Hippocampal formation (tissue), 2 donors: ENCODE measurements around the gene PSMC5.

ENCODE experiments used
- DNase-seq, 2 donors: peaks; one replicate each; lab custom pipeline; 2025; lab: John Stamatoyannopoulos, UW

PSMC5 gene

DNA sequence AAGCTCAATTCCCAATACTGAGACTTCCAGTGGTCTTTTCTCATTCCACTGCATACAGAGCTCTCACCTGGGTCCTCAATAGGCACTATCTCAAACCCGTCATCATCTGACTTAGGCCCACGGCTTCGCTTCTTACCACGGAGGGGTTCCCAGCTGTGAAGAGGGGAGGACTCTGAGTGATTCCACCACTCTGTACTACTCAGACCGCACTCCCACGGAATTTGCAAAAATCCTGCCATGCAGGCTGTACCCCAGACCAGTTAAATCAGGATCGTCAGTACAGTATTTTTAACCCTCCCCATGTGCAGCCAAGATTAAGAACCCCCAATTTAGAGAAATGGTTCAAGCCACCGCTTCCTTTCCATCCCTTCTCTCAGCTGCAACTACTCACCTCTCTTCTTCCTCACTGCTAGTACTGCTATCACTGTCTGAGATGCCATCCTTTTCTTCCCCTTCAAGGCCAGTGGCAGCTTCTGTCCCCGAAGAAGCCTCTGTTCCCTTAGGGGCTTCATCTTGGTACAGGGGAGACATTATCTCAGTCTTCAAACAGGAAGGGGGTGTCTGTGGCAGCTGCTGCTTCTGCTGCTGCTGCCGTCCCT lies 6.2 kb upstream of the PSMC5 start:
- DNase-seq: no peak

DNA sequence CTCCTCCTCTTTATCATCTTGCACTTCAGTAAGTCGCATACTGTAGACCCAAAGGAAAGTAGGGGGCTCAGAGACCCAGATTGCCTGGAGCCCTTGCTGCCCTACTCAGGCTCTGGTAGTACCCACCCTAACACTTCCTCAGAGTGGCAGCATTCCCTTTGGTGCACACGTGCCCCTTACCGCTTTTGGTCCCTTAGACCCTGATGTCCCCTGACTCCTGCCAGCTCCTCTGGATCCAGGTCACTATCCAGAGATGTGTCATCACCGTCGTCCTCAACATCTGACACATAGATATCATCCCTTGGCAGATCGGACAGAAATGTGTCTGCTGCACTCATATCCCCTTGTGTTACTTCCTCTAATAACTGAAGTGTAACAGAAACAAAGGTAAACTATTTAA lies 5.4 kb upstream of the PSMC5 start:
- DNase-seq: no peak

DNA sequence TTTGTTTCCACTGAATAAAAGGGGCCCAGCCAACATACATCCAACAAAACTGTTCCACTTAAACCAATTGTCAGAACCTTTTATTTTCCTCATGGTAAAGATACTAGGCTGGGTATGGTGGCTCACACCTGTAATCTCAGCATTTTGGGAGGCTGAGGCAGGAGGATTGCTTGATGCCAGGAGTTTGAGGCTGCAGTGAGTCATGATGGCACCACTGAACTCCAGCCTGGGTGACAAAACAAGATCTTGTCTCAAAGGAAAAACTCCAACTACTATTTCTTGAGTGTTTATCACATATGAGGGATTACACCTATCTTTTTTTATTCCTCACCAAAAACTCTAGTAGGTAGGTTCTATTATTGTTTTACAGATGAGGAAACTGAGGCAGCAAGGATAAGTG lies 4.7 kb upstream of the PSMC5 start:
- DNase-seq: no peak

DNA sequence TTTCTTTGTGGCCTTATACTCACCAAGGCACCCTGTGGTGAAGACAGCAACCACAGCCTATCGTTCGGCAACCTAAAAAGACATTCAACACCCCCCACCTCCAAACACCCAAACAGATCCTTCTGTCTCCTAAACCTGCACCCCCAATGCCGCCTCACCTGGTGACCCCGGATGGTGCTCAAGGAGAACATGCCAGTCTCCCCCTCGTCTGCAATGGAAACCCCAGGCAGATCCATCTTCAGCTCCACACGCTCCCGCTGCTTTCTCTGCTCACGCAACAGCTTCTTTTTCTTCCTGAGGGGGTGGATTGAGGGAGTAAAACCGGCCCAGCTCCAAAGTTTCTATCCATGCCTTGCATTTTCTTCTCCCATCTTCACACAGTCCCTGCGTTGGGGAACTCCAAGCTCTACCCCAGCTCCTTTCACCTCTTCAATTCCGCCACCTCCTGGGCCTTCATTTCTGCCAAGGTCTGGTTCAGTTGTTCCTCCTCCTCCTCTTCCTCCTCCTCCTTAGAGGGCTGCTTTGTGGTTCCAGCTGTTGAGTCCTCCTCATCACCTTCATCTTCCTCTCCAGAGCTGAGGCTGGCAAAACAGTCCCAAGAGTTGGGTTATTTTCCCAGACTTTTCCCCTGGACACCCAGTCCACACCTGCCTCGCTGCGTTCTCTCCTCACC lies 3.4 kb upstream of the PSMC5 start:
- DNase-seq: no peak

DNA sequence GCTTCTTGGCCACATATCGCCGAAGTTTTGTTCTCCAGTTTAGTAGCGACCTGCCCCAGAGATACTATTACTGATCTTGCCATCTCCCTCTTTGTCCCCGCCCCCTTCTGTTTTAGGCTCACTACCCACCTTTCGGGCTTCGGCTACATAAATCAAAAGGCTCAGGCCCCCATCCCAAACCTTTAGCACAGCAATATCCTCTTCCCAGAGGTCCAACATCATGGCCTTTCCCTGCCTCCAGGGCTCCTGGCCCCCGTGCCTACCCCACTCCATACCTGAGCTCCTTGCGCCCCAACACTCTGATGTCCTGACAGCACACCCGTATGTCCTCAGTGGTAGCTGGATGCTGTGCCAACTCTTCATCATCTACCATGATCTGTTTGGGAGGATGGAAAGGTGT lies 2.9 kb upstream of the PSMC5 start:
- DNase-seq: no peak

DNA sequence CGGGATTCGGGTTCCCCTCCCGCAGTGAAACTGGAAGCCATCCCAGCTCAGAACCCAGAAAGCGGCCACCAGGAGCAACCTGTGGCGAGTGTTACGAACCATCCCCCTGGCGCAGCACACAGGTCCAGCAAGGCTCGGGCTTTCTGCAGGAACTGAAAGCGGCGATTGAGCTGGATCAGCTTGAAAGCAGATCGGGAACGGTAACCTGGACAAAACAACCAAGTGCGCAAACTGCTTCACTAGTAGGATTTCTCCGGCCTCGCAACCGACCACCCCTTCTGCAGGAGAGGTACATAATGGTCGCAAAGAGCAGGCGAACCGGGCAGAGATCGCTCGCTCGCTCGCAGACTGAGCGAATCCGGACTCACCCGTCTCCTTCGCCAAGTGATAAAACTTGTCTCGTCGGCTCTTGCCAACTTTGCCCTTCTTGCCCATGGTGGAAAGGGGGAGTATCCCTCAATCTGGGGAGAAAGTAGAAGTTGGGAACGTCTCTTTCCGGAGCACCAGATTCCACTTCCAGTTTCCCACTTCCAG lies 696 bp upstream of the PSMC5 start:
- no peak for DNase-seq

DNA sequence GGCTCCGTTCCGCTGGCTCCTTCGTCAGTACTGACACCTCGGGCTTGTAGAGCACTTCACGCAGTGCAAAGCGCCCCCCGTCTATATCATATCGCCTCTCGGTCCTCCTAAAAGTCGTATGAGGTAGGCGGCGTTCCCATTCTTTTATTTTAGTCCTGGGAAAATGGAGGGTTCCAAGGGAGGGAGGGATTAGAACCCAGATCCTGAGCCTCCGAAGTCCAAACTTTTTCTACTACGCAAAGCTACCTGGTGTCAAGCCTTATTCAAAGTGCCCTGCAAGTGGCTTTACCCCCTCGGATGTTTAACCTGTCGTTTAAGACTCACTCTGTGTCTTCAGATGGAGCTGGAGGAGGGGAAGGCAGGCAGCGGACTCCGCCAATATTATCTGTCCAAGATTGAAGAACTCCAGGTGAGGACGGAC lies 580 bp downstream of the PSMC5 start:
- DNase-seq: no peak

DNA sequence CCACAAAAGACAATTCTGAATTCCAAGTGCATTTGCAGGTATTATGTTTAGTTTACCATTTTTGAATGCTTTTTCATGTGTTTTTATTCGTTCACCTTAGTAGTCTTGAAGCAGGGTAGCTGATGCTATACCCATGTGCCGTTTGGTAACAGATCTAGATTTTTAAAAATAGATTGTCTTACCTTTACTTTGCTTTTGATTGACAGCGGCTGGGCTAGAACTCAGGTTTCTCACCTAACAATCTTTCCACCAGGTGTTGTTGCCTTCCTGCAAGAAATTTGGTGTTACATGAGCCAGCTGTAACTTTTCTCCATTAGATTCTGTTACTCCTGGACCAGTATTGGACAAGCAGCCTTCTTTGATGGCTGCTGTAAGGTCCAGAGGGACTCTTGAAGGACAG lies 1.7 kb downstream of the PSMC5 start:
- no peak for DNase-seq

DNA sequence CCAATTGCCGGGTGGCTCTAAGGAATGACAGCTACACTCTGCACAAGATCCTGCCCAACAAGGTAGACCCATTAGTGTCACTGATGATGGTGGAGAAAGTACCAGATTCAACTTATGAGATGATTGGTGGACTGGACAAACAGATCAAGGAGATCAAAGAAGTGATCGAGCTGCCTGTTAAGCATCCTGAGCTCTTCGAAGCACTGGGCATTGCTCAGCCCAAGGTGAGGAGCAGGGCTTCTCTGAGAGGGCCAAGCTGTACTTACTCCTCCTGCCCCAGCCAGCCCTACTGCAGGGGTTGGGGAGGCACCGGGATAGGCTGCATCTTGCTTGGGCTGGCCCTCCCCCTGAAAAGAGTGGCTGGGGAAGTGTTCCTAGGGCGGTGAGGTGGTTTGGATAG lies 3.0 kb downstream of the PSMC5 start:
- no peak for DNase-seq

DNA sequence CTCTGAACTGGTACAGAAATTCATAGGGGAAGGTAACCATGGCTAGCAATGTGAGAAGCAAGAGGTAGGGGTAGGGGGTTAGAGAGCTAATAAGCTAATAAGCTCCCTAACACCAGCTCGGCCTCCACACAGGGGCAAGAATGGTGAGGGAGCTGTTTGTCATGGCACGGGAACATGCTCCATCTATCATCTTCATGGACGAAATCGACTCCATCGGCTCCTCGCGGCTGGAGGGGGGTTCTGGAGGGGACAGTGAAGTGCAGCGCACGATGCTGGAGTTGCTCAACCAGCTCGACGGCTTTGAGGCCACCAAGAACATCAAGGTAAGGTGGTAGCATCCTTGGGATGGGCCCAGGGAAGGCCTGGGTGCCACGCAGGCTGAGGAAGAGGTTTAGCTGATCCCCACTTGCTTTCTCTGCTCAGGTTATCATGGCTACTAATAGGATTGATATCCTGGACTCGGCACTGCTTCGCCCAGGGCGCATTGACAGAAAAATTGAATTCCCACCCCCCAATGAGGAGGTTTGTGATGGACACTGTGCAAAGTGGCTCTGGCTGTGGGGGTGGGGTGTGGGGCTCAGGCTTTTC lies 3.8 kb downstream of the PSMC5 start:
- no peak for DNase-seq

DNA sequence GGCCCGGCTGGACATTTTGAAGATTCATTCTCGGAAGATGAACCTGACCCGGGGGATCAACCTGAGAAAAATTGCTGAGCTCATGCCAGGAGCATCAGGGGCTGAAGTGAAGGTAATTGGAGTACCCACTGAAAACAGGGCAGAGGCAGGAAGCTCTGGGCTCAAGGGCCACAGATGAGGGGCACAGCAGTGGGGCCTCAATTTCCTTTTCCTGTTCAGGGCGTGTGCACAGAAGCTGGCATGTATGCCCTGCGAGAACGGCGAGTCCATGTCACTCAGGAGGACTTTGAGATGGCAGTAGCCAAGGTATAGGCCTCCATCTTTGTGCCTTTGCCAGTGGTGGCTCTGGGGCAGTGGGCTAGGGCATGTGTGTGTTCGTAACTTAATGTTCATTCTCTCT lies 4.3 kb downstream of the PSMC5 start:
- no peak for DNase-seq

DNA sequence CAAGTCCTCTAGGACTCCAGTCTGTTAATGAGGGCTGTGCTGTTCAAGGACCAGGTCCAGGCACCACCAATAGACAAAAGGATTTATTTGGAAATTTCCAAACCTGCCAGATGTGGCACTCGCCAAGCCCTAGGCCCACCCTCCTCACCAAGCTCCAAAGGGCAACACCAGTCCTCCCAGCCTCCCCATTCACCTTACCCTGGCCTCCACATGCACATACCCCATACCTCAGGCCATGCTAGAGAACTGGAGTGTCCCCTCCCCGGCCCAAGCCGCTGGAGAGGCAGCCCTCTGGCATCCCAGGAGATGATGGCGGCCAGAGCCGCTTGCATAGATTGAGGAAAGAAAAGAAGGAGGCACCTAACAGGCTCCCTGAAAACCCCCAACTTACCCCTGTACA lies 4.8 kb downstream of the PSMC5 start:
- no peak for DNase-seq

DNA sequence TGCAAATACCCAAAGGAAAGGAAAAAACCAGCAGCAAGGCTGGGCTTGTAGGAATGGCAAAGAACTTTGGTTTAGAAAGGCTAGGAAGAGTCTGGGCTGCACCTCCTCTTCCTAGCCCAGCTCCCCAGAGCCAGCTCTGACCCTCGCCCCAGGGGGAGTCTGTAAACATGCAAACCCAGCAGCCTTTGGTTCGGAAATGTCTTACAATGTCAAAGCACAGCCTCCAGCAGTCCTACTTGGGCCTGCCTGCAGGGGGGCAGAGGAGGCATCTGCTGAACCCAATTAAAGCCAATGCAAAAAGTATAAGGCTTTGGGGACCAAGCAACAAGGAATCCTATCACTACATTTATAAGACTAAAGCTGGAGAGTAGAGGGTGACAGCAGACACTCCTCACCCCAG lies 5.2 kb downstream of the PSMC5 start:
- no peak for DNase-seq

DNA sequence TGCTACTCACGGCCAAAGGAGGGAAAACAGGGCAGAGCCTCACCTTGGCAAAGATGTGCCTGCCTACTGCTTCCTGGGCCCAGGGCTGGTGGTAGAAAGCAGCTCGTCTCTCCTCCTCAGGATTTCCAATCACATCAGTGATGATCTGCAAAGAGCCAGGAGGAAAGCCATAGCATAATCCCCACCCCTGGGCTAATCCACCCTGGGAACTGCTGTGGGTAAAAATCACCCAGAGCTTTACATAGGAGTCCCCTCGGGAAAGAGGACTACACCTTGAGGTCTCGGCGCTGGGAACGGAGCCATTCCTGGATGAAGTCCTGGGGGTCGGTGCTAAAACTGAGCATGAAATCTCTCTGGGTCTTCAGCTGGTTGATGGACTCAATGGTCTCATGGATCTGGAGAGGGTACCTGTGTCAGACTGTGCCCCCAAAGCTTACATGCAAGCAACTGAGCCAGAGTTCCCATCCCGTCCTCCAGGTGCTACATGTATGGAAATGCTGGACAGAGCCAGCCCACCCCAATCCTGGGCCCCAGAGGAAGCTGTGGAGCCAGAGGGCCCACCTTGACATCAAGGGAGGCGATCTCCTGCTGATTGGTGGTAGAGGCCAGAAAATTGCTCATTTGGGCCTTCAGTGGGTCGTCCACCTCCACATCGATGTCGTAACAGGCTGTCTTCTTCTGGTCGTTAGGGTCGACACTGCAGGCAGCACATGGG lies 6.0 kb downstream of the PSMC5 start:
- DNase-seq: no peak

DNA sequence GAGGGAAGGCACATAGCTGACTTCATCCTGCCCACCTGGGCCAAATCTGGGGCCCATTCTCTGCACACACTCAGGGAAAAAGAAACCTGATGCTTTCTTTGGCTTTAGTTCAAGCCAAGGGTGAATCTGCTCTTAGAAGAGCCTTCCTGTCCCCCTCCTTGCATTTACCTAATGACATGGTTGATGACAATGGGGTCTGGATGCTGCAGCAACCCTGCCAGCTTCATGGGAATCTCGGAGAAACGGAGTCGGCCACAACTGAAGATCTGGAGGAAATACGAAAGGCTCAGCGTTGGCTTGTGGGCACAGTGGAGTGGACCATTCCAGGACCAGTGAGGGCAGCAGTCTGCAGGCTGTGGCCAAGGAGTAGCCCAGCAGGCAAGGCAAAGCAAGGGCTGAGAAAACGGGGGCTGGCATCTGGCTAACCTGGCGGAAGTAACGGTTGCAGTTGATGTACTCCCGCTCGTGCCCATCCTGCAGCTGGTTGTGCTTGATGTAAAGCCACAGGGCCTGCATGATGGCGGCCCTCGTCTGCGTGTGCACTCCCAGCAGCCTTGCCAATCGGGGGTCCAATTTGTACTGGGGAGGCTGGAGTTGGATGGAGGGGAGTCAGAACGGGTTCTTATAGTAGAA lies 6.6 kb downstream of the PSMC5 start:
- no peak for DNase-seq

DNA sequence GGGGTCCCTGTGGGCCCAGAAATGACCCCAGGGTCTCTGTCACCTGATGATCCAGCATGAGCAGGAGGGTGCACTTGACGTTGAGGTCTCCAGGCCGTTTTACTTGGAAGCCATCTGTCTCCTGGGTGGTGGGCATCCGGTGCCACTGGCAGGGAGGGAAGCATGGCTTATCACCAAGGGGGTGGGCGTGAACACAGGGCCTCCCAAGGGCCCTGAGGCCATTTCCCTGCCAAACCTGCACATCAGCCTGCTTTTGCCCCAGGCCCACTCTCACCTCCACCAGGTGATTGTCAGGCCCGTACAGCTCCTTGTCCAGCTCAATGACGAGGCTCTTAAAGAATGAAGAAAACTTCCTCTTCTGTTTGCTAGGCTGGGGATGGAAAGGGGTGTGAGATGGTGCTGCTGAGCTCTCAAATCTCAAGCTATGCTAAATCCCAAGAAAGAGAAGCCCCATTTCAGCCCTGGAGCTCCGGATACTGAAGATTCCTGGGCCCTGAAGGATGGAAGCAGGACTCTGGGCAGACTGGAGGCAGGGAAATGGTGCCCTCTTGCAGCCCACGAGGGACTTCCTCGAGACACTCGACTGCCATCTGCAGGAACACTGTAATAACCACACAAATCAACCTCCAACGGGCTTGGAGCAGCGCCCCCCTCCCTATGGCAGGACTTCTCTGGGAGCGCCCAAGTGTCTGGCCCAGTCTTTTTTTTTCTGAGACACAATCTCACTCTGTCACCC lies 7.4 kb downstream of the PSMC5 start:
- DNase-seq: peak; percentile 32 to 75

DNA sequence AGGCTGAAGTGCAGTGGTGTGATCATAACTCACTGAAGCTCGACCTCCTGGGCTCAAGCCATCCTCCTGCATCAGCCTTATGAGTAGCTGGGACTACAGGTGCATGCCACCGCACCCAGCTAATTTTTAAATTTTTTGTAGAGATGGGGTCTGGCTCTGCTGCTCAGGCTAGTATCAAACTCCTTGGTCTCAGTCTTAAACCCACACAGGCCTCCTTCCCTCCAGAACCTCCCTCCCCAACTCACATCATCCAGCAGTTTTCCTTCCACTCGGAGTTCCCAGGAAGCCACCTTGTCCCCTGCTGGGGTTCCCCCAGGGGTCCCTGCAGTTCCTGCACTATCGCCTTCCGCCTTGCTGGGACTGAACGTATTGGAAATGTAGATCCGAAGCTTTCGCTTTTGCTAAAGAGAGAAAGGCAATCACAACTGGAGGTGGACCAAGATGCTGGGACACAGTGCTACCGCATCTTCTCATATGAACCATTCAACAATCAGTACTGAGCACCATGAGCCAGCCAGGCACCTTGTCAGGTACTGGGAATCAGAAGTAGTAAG lies 8.0 kb downstream of the PSMC5 start:
- DNase-seq: no peak

DNA sequence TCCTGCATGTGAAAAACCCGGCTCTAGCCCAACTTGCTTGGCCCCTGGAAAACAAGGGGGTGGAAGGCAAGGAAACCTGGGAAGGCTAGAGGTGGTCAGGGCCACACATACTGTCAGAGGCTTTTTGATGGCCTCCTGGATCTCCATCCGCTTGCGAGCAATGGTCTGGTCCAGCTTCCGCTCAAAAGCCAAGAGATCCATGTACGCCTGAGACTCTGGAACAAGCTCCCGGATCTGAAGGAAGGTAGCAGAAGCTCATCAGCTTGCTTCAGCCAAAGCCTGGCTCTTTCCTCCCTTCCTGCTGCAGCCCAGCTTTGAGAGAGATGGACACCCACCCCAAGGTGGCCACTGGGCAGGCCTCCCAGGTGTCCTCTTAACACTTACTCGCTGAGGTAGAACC lies 9.6 kb downstream of the PSMC5 start:
- DNase-seq: no peak

DNA sequence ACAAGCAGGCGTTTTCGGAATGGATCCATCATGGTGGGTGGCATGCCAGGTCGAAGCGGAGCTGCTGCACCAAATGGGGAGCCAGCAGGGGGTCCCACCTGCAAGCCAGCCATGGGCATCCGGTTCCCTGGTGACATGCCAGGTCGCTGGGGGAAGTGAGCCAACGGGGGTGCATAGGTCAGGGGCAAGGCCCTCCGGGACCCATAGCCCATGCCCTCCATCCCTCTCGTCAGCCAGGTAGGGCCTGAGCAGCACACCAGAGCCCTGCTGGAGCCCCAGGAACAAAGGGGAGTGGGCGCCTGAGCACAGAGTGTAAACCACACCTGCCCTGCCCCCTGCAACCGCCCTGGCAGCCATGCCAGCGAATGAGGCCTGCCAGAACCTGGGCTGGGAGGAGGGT lies 10.2 kb downstream of the PSMC5 start:
- no peak for DNase-seq

DNA sequence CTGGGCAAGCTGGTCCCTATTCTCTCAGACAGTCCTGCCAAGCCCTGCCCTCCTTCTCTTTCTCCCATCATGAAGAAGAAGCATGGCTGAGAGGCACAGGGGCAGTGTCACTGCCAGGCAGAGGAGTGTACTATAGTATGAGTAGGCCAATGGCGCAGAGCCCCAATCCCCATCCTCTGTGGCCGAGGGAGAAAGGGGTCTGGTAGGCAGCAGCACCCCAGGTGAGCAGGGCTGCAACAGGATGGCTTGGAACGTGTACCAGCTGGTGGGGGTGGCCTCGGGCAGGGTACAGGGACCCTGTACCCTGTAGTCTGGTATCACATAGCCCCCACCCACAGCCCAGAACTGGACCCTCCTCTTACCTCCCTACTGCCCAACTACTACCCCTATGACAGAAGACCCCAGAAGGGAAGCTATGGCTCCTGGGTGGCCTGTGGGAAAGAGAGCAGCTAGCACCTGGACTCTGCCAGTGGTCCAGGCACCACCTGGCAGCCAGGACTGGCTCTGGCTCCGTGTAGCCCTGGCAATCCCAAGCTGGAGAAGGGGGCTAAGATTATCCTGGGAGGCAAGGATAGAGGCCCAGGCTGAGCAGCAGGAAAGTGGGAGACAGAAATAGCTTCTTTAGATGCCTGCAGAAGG lies 10.8 kb downstream of the PSMC5 start:
- DNase-seq: no peak

DNA sequence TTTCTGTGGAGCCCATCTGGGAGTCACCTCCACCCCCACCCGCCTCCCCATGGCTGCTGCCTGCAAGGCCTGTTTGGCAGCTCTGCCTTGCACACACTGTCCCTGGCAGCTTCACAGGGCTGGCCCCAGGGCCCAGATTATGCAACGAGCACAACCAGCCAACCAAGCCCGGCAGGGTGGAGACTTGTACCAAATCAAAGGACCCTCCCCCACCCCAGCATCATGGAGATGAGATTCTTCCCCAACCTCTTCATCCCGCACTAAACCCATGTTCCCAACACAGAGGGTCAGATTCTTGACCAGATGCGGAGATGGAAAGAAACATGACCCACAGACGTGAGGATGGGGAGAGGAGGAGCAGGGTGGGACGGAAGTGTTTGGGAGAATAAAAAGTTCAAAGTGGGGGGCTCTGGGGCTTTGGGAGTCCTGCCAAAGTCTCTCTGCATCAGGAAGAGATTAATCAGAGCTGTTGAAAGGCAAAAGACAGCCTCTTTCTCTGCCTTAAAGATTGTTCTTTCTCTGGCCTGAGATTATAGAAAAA lies 11.5 kb downstream of the PSMC5 start:
- DNase-seq: peak; percentile 81 to 86
